IgD-negative memory B cell (primary cell): ENCODE measurements around the gene KLHL3. TPM values are rescaled to one million over a fixed set of nuclear protein-coding genes. Genes with fewer than 3 reads are reported as not detected.
"Not testable (repeated sequence)": the region's sequence is repeated elsewhere in the genome, so short reads cannot be mapped to it uniquely, and the experiment has no call there.

Source experiments
- H3K27ac Mint-ChIP-seq, 3 donors: one replicate each; pipeline ENCODE4 v1.8.0; 2020 to 2022; ENCODE audit warnings: mild to moderate bottlenecking in 3 of 3, mixed read lengths in 3 of 3, moderate library complexity in 1 of 3
- H3K27me3 Mint-ChIP-seq: one replicate; pipeline ENCODE4 v1.8.0; 2021; ENCODE audit warnings: mixed read lengths
- H3K36me3 Mint-ChIP-seq: one replicate; pipeline ENCODE4 v1.8.0; 2020; ENCODE audit warnings: mild to moderate bottlenecking, mixed read lengths
- H3K4me1 Mint-ChIP-seq, 3 donors: one replicate each; pipeline ENCODE4 v1.8.0; 2020 to 2022; ENCODE audit warnings: mixed read lengths in 3 of 3, mild to moderate bottlenecking in 1 of 3
- H3K4me3 Mint-ChIP-seq, 4 donors: one replicate each; pipeline ENCODE4 v1.8.0; 2020 to 2022; ENCODE audit warnings: mild to moderate bottlenecking in 4 of 4, mixed read lengths in 4 of 4, moderate library complexity in 3 of 4
- H3K9me3 Mint-ChIP-seq, 3 donors: one replicate each; pipeline ENCODE4 v1.8.0; 2020 to 2021; ENCODE audit warnings: mixed read lengths in 3 of 3, mild to moderate bottlenecking in 1 of 3
- polyA plus RNA-seq: library from polyadenylated mRNA; unstranded; fragments of 300-500 nt; fragmentation: Illumina TruSeq; gene quantifications from one replicate; pipeline ENCODE4 v1.2.3, GENCODE V29; 2021

Gene KLHL3, protein sequence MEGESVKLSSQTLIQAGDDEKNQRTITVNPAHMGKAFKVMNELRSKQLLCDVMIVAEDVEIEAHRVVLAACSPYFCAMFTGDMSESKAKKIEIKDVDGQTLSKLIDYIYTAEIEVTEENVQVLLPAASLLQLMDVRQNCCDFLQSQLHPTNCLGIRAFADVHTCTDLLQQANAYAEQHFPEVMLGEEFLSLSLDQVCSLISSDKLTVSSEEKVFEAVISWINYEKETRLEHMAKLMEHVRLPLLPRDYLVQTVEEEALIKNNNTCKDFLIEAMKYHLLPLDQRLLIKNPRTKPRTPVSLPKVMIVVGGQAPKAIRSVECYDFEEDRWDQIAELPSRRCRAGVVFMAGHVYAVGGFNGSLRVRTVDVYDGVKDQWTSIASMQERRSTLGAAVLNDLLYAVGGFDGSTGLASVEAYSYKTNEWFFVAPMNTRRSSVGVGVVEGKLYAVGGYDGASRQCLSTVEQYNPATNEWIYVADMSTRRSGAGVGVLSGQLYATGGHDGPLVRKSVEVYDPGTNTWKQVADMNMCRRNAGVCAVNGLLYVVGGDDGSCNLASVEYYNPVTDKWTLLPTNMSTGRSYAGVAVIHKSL
- polyA plus RNA-seq = 0.86 TPM

DNA sequence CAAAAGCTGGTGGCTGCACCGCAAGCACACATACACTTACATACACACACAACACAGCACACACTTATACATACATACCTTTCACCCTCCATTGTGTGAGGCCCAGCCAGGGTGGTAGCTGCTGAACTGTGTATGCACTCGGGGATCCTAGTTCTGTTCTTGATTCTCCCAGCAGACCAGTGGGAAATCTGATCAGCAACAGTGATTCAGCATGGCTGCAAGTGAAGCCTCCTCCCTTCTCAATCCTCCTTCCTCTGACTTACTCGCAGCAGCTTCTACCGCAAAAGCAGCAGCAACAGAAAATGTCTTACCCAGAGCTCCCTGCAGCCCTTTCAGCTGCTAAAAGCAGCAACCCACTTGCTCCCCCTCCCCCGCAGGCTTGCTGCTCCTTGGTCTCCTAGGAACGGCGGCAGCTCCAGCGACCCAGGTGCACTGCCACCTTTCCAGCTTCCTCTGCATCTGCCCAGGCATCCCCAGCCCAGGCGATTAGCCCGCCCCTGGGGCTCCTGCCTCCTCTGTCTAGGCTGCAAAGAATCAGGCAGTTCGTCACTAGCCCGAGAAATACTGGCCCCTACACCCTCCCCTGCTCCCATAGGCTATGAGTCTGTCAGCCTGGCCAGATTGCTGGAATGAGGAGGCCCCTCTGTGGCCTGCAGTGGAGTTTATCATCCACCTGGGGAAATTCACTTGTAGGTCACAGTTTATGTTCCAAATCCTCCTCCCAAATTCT, at the start of gene KLHL3:
Gene KLHL3, minus strand, starts transcription at position 535 of the 730 bp plus-strand sequence. Its CDS starts 443 bp downstream, at position 92.
- peaks cover 0 to 3% (median 1%) of the 10 kb centered on the region in 3 donors for H3K9me3 Mint-ChIP-seq
- H3K4me3 Mint-ChIP-seq = no peak within 1 kb of the TSS
- peaks cover 2% of the 10 kb centered on the region for H3K36me3 Mint-ChIP-seq
- peaks cover 0 to 7% (median 0%) of the 10 kb centered on the region in 3 donors for H3K4me1 Mint-ChIP-seq
- peaks cover 6% of the 10 kb centered on the region for H3K27me3 Mint-ChIP-seq
- no peak within 1 kb of the TSS for H3K27ac Mint-ChIP-seq

DNA sequence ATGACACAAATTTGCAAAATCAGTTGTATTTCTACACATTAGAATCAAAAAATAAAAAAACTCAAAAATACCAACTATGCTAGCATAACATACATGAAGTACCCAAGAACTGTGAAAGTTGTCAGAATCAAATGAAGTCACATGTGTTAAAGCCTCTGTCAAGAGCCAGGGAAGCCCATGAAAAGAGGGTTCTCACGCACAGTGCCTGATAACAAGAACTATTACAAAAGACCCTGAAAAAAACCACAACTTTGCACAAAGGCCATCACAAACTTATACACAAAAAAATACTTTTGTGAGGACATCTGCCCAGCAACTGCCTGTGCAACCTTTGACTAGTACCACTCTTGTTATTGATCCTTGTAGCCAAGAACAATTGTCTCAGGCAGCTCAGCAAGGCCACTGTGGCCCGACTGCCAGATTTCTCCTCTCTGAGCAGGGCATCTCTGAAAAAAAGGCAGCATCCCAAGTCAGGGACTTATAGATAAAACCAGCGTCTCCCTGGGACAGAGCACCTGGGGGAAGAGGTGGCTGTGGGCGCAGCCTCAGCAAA, 47.2 kb upstream of the KLHL3 start:
- Mint-ChIP-seq H3K4me3 (no peak overlapping the region), H3K27me3 (no peaks in the 10 kb centered on the region), H3K27ac (no peak overlapping the region), H3K4me1 (peaks cover 7 to 17% (median 14%) of the 10 kb centered on the region in 3 donors), H3K9me3 (no peaks in the 10 kb centered on the region), H3K36me3 (no peaks in the 10 kb centered on the region)

DNA sequence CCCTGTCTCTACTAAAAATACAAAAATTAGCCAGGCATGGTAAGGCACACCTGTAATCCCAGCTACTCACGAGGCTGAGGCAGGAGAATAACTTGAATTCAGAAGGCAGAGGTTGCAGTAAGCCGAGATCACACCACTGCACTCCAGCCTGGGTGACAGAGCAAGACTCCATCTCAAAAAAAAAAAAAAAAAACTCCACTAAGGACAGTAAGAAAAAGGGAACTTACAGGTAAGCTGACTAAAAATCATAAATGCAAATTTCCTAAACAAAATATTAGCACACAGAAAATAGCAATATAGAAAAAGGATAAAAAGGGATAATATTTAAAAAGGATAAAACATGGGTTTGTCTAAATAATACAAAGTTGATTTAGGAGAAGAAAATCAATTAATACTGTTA, 46.2 kb upstream of the KLHL3 start:
- Mint-ChIP-seq H3K4me1 (peaks cover 5 to 10% (median 10%) of the 10 kb centered on the region in 3 donors), H3K4me3 (no peak overlapping the region), H3K27ac (no peak overlapping the region), H3K27me3 (no peaks in the 10 kb centered on the region), H3K36me3 (no peaks in the 10 kb centered on the region), H3K9me3 (no peaks in the 10 kb centered on the region)

DNA sequence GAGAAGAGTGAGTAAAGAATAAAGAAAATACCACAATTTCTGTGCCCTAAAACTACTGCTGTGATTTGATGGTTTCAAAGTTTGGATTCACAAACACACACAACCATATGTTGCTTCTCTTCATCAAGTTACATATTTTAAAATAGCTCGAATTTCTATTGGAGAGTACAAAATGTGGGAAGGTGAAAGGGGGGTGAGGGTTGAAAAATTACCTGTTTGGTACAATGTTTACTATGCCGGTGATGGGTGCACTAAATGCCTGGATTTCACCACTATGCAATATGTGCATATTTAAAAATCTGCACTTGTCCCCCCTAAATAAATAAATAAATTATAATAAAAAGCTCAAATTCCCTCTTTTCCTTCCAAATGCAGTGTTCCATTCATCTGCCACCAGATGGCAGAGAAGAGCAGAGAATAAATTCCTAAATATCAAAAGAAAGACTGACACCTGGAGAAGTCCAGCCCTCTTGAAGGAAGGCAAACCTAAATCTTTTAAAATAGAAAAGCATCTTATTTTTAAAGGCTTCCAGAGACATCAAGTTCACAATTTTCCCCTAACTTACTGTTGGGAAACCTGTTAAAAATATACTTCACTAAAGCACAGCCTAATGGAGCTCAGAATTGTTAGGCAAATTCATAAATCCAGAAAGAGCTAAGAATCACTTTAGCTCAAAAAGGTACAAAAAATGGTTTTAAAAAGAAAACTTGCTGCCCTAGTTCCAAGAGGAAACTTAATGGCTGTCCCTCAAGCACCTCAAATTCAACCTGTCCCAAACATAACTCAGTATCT, 43.1 kb upstream of the KLHL3 start:
- peaks cover 0 to 3% (median 0%) of the 10 kb centered on the region in 3 donors for H3K4me1 Mint-ChIP-seq
- H3K27ac Mint-ChIP-seq = no peak overlapping the region
- no peaks in the 10 kb centered on the region for H3K9me3 Mint-ChIP-seq

DNA sequence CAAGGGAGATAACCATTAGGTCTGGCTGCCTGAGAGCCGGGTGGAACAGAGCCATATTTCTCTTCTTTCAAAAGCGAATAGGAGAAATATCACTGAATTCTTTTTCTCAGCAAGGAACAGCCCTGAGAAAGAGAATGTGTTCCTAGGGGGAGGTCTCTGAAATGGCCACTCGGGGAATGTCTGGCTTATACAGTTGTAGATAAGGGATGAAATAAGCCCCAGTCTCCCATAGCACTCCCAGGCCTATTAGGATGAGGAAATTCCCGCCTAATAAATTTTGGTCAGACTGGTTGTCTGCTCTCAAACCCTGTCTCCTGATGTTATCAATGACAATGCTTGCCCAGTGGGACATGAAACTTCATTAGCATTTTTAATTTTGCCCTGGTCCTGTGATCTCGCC, 32.0 kb upstream of the KLHL3 start:
- not testable (repeated sequence) for H3K27ac Mint-ChIP-seq, H3K27me3 Mint-ChIP-seq, H3K4me3 Mint-ChIP-seq, H3K4me1 Mint-ChIP-seq
- Mint-ChIP-seq H3K9me3 (peaks cover 6 to 21% (median 10%) of the 10 kb centered on the region in 3 donors), H3K36me3 (peaks cover 29% of the 10 kb centered on the region)

More for the DNA sequence above, 43.1 kb upstream of the KLHL3 start:
- H3K36me3 Mint-ChIP-seq = peaks cover 3% of the 10 kb centered on the region
- no peak overlapping the region for H3K4me3 Mint-ChIP-seq
- H3K27me3 Mint-ChIP-seq = no peaks in the 10 kb centered on the region

GRCh38 chr5:137761566-137761965, 25.7 kb upstream of the KLHL3 start:
- Mint-ChIP-seq H3K36me3 (peaks cover 7% of the 10 kb centered on the region), H3K27me3 (no peaks in the 10 kb centered on the region), H3K4me1 (no peaks in the 10 kb centered on the region), H3K27ac (no peak overlapping the region), H3K9me3 (peaks cover 0 to 3% (median 0%) of the 10 kb centered on the region in 3 donors), H3K4me3 (no peak overlapping the region)

DNA sequence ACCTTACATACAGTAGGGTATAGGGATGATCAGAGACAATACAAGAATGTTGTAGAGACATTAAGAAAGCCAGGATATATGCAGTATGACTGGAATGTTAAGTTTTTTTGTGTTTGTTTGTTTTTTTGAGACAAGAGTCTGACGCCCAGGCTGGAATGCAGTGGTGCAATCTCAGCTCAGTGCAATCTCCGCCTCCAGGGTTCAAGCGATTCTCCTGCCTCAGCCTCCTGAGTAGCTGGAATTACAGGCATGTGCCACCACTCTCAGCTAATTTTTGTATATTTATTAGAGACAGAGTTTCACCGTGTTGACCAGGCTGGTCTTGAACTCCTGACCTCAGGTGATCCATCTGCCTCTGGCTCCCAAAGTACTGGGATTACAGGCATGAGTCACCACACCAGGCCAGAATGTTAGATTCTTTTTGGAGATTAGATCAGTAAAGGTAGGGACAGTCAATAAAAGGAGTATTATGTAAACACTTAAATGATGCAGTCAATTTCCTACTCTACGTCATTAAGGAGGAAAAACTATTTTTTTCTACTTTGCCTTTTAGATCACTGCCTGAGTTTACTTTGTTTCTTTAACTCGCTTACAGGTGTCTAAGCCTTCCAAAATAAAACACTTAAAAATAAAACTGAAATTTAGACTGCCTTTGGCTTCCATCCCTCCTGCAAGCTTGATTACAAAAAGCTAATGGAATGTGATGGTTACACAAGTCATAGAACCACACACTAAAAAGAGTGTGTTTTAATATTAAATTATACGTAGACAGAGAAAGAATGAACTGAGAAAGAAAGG, 25.0 kb upstream of the KLHL3 start:
- peaks cover 0 to 1% (median 0%) of the 10 kb centered on the region in 3 donors for H3K9me3 Mint-ChIP-seq
- no peak overlapping the region for H3K4me3 Mint-ChIP-seq
- H3K27ac Mint-ChIP-seq = no peak overlapping the region
- peaks cover under 1% of the 10 kb centered on the region for H3K36me3 Mint-ChIP-seq
- H3K4me1 Mint-ChIP-seq = no peaks in the 10 kb centered on the region
- no peaks in the 10 kb centered on the region for H3K27me3 Mint-ChIP-seq

GRCh38 chr5:137760294-137760693, 24.4 kb upstream of the KLHL3 start:
- peak overlapping the region in 1 of 3 donors; percentile 59 for H3K27ac Mint-ChIP-seq
- H3K4me1 Mint-ChIP-seq = no peaks in the 10 kb centered on the region
- no peaks in the 10 kb centered on the region for H3K9me3 Mint-ChIP-seq
- no peak overlapping the region for H3K4me3 Mint-ChIP-seq
- H3K36me3 Mint-ChIP-seq = no peaks in the 10 kb centered on the region
- no peaks in the 10 kb centered on the region for H3K27me3 Mint-ChIP-seq

DNA sequence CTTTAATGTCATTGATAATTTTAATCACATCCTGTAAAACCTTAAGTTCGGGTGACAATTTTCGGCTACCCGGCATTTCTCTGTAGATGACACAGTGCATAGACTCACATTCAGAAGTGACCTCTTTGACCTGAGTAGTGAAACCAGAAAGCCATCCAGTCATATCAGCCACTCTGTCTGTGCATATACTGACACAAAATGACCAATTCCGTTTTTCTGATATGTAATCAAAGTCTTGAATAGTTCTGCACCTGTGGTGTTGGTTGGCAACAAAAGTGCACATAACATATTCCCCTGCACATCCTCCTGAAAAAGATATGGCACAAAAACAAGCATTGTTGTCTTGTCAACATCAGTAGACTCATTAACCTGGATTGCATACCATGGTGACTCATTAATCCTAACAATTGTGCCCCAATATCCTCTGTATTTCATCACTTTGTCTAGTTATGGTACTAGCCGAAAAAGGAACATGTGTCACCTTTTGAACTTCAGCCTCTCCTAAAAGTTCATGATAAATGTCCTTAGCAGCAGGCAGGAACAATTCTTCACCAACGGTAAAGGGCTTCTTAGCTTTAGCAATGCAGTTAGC, 22.9 kb upstream of the KLHL3 start:
- Mint-ChIP-seq H3K27me3 (no peaks in the 10 kb centered on the region), H3K4me1 (peaks cover 0 to 4% (median 3%) of the 10 kb centered on the region in 3 donors), H3K27ac (peak overlapping the region in 1 of 3 donors; percentile 0), H3K36me3 (no peaks in the 10 kb centered on the region), H3K4me3 (peak overlapping the region in 1 of 4 donors; percentile 96), H3K9me3 (no peaks in the 10 kb centered on the region)

DNA sequence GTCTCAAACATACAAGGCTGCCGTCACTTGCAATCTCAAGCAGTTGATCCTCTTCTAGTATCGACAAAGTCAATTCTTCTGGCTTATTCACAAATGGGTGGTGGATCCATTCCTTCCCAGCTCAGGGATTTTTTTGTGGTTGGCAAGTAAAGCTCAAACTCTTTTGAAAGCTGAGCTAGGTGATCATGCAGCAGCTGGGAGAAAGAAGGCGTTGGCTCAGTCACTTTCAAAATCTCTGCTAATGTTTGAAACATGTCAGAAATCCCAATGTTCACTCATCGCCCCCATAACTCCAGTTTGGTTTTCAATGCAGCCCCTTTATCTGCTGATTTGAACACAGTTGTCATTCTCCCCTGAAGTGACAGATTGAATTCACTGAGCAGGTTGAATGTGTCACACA, 22.2 kb upstream of the KLHL3 start:
- Mint-ChIP-seq H3K36me3 (no peaks in the 10 kb centered on the region), H3K9me3 (no peaks in the 10 kb centered on the region), H3K4me3 (peak overlapping the region in 1 of 4 donors; percentile 96), H3K27ac (peak overlapping the region in 1 of 3 donors; percentile 14), H3K4me1 (peaks cover 0 to 4% (median 3%) of the 10 kb centered on the region in 3 donors), H3K27me3 (no peaks in the 10 kb centered on the region)

DNA sequence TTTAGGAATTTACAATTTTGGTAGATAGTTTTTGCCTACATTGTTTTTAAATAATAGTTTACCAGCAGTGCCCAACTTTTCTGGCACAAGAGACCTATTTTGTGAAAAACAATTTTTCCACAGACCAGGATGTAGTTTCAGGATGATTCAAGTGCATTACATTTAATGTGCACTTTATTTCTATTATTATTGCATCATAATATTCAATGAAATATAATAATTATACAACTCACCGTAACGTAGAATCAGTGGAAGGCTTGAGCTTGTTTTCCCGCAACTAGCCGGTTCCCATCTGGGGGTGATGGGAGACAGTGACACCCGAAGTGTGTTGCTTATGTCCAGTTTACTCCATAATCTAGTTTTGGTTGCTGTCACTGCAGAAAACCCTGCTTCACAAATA, 21.7 kb upstream of the KLHL3 start:
- Mint-ChIP-seq H3K27ac (peak overlapping the region in 1 of 3 donors; percentile 14), H3K4me1 (peaks cover 0 to 6% (median 3%) of the 10 kb centered on the region in 3 donors), H3K36me3 (no peaks in the 10 kb centered on the region), H3K4me3 (peak overlapping the region in 1 of 4 donors; percentile 96), H3K27me3 (no peaks in the 10 kb centered on the region), H3K9me3 (no peaks in the 10 kb centered on the region)

- peak overlapping the region; percentile 96 to 100 (median 99) for H3K4me3 Mint-ChIP-seq
- no peaks in the 10 kb centered on the region for H3K36me3 Mint-ChIP-seq
- no peaks in the 10 kb centered on the region for H3K9me3 Mint-ChIP-seq
- peak overlapping the region; percentile 99 to 100 (median 100) for H3K27ac Mint-ChIP-seq
- H3K27me3 Mint-ChIP-seq = no peaks in the 10 kb centered on the region
- H3K4me1 Mint-ChIP-seq = peaks cover 19 to 27% (median 21%) of the 10 kb centered on the region in 3 donors
Observed at GRCh38 chr5:137754961-137755762, 19.3 kb upstream of the KLHL3 start.
